DMS114 treated with DMSO at 0.1 percent for 48 hours (cell line): ENCODE measurements around the gene GALR3.

Experiments used
- DNase-seq: peaks from one replicate; lab custom pipeline; 2025; ENCODE audit not compliant: unreplicated experiment; lab: John Stamatoyannopoulos, UW

Gene GALR3

GRCh38 chr22:37855462-37855861 lies 32.3 kb downstream of the GALR3 start:
- no peak for DNase-seq

- DNase-seq: no peak
These were observed 37.7 kb downstream of the GALR3 start for GRCh38 chr22:37860796-37861421.

GRCh38 chr22:37862570-37863325 lies 39.6 kb downstream of the GALR3 start:
- no peak for DNase-seq

- DNase-seq: no peak
These were observed 42.3 kb downstream of the GALR3 start for GRCh38 chr22:37865510-37865909.

- DNase-seq: no peak
These were observed 47.1 kb downstream of the GALR3 start for GRCh38 chr22:37870273-37870672.
